ENCODE data around the gene MAN2B1.
"Not testable (repeated sequence)": the region's sequence is repeated elsewhere in the genome, so short reads cannot be mapped to it uniquely, and the experiment has no call there.

MAN2B1 gene

GRCh38 chr19:12666265-12667048 lies at the start of gene MAN2B1, which contains the start of gene WDR83:
Gene MAN2B1 (minus strand): TSS chr19:12666742. CDS start chr19:12666701, 41 bp downstream.
Gene WDR83 (plus strand): TSS chr19:12666807. CDS start chr19:12669791, 2,984 bp downstream.
- in situ Hi-C loops (cut with HindIII; ENCODE audit: low sequenced_read_pairs): no loop called here

GRCh38 chr19:12715929-12716328 lies 49.4 kb upstream of the MAN2B1 start:
- in situ Hi-C loops (cut with HindIII; ENCODE audit: low sequenced_read_pairs): no loop called here

GRCh38 chr19:12715102-12715501 lies 48.6 kb upstream of the MAN2B1 start:
- in situ Hi-C loops (cut with HindIII; ENCODE audit: low sequenced_read_pairs): no loop called here

GRCh38 chr19:12713304-12713703 lies 46.8 kb upstream of the MAN2B1 start:
- in situ Hi-C loops (cut with HindIII; ENCODE audit: low sequenced_read_pairs): not testable (repeated sequence)

- in situ Hi-C loops (cut with HindIII; ENCODE audit: low sequenced_read_pairs): not testable (repeated sequence)
Observed at GRCh38 chr19:12712077-12712476, 45.5 kb upstream of the MAN2B1 start.

GRCh38 chr19:12711187-12711586 lies 44.6 kb upstream of the MAN2B1 start:
- in situ Hi-C loops (cut with HindIII; ENCODE audit: low sequenced_read_pairs): no loop called here

GRCh38 chr19:12708641-12709040 lies 42.1 kb upstream of the MAN2B1 start:
- in situ Hi-C loops (cut with HindIII; ENCODE audit: low sequenced_read_pairs): no loop called here

GRCh38 chr19:12706332-12706718 lies 39.8 kb upstream of the MAN2B1 start:
- in situ Hi-C loops (cut with HindIII; ENCODE audit: low sequenced_read_pairs): no loop called here

- in situ Hi-C loops (cut with HindIII; ENCODE audit: low sequenced_read_pairs): no loop called here
Observed at GRCh38 chr19:12705654-12706331, 39.3 kb upstream of the MAN2B1 start.

GRCh38 chr19:12705169-12705568 lies 38.6 kb upstream of the MAN2B1 start:
- in situ Hi-C loops (cut with HindIII; ENCODE audit: low sequenced_read_pairs): no loop called here

- in situ Hi-C loops (cut with HindIII; ENCODE audit: low sequenced_read_pairs): no loop called here
Observed at GRCh38 chr19:12703046-12703445, 36.5 kb upstream of the MAN2B1 start.

GRCh38 chr19:12701596-12702282 lies 35.2 kb upstream of the MAN2B1 start:
- in situ Hi-C loops (cut with HindIII; ENCODE audit: low sequenced_read_pairs): no loop called here

GRCh38 chr19:12698138-12698537 lies 31.6 kb upstream of the MAN2B1 start:
- in situ Hi-C loops (cut with HindIII; ENCODE audit: low sequenced_read_pairs): no loop called here

- in situ Hi-C loops (cut with HindIII; ENCODE audit: low sequenced_read_pairs): not testable (repeated sequence)
Observed at GRCh38 chr19:12697425-12697824, 30.9 kb upstream of the MAN2B1 start.

- in situ Hi-C loops (cut with HindIII; ENCODE audit: low sequenced_read_pairs): no loop called here
Observed at GRCh38 chr19:12696366-12697335, 30.1 kb upstream of the MAN2B1 start, which contains the start of gene FBXW9. Gene FBXW9 (minus strand): TSS chr19:12696631. CDS start chr19:12696581, 50 bp downstream.

- in situ Hi-C loops (cut with HindIII; ENCODE audit: low sequenced_read_pairs): no loop called here
Observed at GRCh38 chr19:12695997-12696365, 29.4 kb upstream of the MAN2B1 start.

- in situ Hi-C loops (cut with HindIII; ENCODE audit: low sequenced_read_pairs): no loop called here
Observed at GRCh38 chr19:12695514-12695913, 29.0 kb upstream of the MAN2B1 start.

GRCh38 chr19:12695096-12695495 lies 28.6 kb upstream of the MAN2B1 start:
- in situ Hi-C loops (cut with HindIII; ENCODE audit: low sequenced_read_pairs): no loop called here

GRCh38 chr19:12694641-12695040 lies 28.1 kb upstream of the MAN2B1 start:
- in situ Hi-C loops (cut with HindIII; ENCODE audit: low sequenced_read_pairs): no loop called here

GRCh38 chr19:12692960-12693359 lies 26.4 kb upstream of the MAN2B1 start:
- in situ Hi-C loops (cut with HindIII; ENCODE audit: low sequenced_read_pairs): no loop called here

Measured in DLD1 (cell line).